ENCODE measurements around the gene LLPH. TPM values are rescaled to one million over a fixed set of nuclear protein-coding genes. Genes with fewer than 3 reads are reported as not detected.

The LLPH gene
- total RNA-seq, 1 donor from 2014 or later = 14.4 TPM

- no peak for DNase-seq
- Mint-ChIP-seq H3K27me3 (ENCODE audit: unreplicated experiment) (no peaks in the 10 kb centered on the region), H3K9me3 (ENCODE audit: unreplicated experiment) (no peaks in the 10 kb centered on the region), H3K4me3 (ENCODE audit: unreplicated experiment) (no peak overlapping the region), H3K27ac (ENCODE audit: unreplicated experiment) (no peak overlapping the region), H3K4me1 (ENCODE audit: low read depth, unreplicated experiment) (no peaks in the 10 kb centered on the region), H3K36me3 (ENCODE audit: unreplicated experiment) (peaks cover 14% of the 10 kb centered on the region)
- TF ChIP-seq, protein P1, sequence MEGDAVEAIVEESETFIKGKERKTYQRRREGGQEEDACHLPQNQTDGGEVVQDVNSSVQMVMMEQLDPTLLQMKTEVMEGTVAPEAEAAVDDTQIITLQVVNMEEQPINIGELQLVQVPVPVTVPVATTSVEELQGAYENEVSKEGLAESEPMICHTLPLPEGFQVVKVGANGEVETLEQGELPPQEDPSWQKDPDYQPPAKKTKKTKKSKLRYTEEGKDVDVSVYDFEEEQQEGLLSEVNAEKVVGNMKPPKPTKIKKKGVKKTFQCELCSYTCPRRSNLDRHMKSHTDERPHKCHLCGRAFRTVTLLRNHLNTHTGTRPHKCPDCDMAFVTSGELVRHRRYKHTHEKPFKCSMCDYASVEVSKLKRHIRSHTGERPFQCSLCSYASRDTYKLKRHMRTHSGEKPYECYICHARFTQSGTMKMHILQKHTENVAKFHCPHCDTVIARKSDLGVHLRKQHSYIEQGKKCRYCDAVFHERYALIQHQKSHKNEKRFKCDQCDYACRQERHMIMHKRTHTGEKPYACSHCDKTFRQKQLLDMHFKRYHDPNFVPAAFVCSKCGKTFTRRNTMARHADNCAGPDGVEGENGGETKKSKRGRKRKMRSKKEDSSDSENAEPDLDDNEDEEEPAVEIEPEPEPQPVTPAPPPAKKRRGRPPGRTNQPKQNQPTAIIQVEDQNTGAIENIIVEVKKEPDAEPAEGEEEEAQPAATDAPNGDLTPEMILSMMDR (IDR thresholded peaks at IDR 0.05; ENCODE audit: partially characterized antibody, unreplicated experiment) = no peak
These were observed 32.7 kb upstream of the LLPH start for GRCh38 chr12:66163289-66163688.

DNA sequence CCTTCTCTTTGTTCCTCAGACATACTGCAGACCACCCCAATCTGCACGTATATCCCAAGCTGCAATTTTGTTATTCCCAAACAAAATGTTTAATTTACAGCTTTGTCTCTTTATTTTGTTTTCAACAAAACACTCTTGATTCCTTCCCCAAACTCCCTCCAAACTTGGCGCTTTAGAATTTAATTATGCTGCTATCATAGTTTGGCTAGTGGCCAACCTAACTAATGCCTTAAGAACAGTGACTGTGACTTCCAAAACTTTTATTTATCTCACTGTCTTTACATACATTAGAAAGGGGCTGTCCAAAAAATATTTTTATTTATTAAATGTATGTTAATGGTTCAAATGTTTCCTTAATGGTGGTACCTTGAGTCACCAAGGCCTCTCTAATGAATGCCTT is 32.2 kb upstream of the LLPH start:
- Mint-ChIP-seq H3K27me3 (ENCODE audit: unreplicated experiment) (no peaks in the 10 kb centered on the region), H3K27ac (ENCODE audit: unreplicated experiment) (no peak overlapping the region), H3K4me1 (ENCODE audit: low read depth, unreplicated experiment) (no peaks in the 10 kb centered on the region), H3K9me3 (ENCODE audit: unreplicated experiment) (no peaks in the 10 kb centered on the region), H3K36me3 (ENCODE audit: unreplicated experiment) (peaks cover 14% of the 10 kb centered on the region), H3K4me3 (ENCODE audit: unreplicated experiment) (no peak overlapping the region)
- DNase-seq = no peak
- TF ChIP-seq, protein P1 (IDR thresholded peaks at IDR 0.05; ENCODE audit: partially characterized antibody, unreplicated experiment) = no peak

GRCh38 chr12:66160704-66161103 is 30.2 kb upstream of the LLPH start:
- H3K4me3 Mint-ChIP-seq (ENCODE audit: unreplicated experiment) = no peak overlapping the region

DNA sequence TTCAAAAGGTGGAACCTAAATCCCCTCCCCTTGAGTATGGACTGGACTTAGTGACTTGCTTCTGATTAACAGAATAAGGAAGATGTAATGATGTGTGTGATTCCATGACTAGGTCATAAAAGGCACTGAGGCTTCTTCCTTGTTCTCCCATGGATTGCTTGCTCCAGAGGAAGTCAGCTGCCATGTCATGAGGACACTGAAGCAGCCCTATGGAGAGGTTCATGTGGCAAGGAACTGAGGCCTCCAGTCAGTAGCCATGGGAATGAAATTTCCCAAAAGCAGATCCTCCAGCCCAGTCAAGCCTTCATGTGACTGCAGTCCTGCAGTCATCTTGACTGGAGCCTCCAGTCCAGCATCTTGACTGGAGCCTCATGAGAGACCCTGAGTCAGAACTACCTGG is 28.6 kb upstream of the LLPH start:
- Mint-ChIP-seq H3K4me3 (ENCODE audit: unreplicated experiment) (no peak overlapping the region), H3K27ac (ENCODE audit: unreplicated experiment) (no peak overlapping the region), H3K4me1 (ENCODE audit: low read depth, unreplicated experiment) (no peaks in the 10 kb centered on the region), H3K36me3 (ENCODE audit: unreplicated experiment) (no peaks in the 10 kb centered on the region), H3K27me3 (ENCODE audit: unreplicated experiment) (peaks cover 2% of the 10 kb centered on the region), H3K9me3 (ENCODE audit: unreplicated experiment) (no peaks in the 10 kb centered on the region)
- TF ChIP-seq, protein P1 (IDR thresholded peaks at IDR 0.05; ENCODE audit: partially characterized antibody, unreplicated experiment) = no peak
- DNase-seq = no peak

More at GRCh38 chr12:66160704-66161103, 30.2 kb upstream of the LLPH start:
- no peak for DNase-seq
- no peaks in the 10 kb centered on the region for H3K9me3 Mint-ChIP-seq (ENCODE audit: unreplicated experiment)
- TF ChIP-seq, protein P1 (IDR thresholded peaks at IDR 0.05; ENCODE audit: partially characterized antibody, unreplicated experiment) = no peak
- no peak overlapping the region for H3K27ac Mint-ChIP-seq (ENCODE audit: unreplicated experiment)
- peaks cover 2% of the 10 kb centered on the region for H3K27me3 Mint-ChIP-seq (ENCODE audit: unreplicated experiment)
- H3K36me3 Mint-ChIP-seq (ENCODE audit: unreplicated experiment) = peaks cover 11% of the 10 kb centered on the region
- H3K4me1 Mint-ChIP-seq (ENCODE audit: low read depth, unreplicated experiment) = no peaks in the 10 kb centered on the region

- Mint-ChIP-seq H3K36me3 (ENCODE audit: unreplicated experiment) (no peaks in the 10 kb centered on the region), H3K27me3 (ENCODE audit: unreplicated experiment) (peaks cover 2% of the 10 kb centered on the region), H3K27ac (ENCODE audit: unreplicated experiment) (no peak overlapping the region), H3K4me1 (ENCODE audit: low read depth, unreplicated experiment) (no peaks in the 10 kb centered on the region), H3K4me3 (ENCODE audit: unreplicated experiment) (no peak overlapping the region), H3K9me3 (ENCODE audit: unreplicated experiment) (no peaks in the 10 kb centered on the region)
- no peak for DNase-seq
- TF ChIP-seq, protein P1 (IDR thresholded peaks at IDR 0.05; ENCODE audit: partially characterized antibody, unreplicated experiment) = no peak
These were observed 26.1 kb upstream of the LLPH start for GRCh38 chr12:66156654-66157053.
